Measurements from ENCODE around the gene SYNDIG1L.

DNA sequence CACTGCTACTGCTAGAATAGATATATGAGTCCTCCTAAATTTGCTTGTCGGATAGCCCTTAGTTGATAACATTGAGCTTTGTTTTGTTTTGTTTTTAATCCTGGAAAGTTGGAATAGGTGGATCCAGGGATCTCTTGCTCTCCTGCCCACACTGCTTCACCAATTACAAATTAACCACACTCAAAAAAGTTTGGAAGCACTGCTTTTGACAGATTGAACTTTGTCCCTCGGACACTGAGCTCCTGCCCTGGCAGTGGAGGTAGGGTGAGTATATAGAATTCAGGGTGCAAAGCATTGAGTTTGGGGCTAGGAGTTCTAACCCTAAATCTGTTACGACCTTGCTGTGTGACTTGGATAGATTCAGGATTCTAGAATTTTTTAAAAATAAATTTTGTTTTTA is 15.1 kb upstream of the SYNDIG1L start:
- TF ChIP-seq EZH2 (IDR thresholded peaks at IDR 0.05; ENCODE audit: borderline replicate concordance, insufficient read depth, low read length, poor library complexity, severe bottlenecking): no peak
- TF ChIP-seq, protein P1, sequence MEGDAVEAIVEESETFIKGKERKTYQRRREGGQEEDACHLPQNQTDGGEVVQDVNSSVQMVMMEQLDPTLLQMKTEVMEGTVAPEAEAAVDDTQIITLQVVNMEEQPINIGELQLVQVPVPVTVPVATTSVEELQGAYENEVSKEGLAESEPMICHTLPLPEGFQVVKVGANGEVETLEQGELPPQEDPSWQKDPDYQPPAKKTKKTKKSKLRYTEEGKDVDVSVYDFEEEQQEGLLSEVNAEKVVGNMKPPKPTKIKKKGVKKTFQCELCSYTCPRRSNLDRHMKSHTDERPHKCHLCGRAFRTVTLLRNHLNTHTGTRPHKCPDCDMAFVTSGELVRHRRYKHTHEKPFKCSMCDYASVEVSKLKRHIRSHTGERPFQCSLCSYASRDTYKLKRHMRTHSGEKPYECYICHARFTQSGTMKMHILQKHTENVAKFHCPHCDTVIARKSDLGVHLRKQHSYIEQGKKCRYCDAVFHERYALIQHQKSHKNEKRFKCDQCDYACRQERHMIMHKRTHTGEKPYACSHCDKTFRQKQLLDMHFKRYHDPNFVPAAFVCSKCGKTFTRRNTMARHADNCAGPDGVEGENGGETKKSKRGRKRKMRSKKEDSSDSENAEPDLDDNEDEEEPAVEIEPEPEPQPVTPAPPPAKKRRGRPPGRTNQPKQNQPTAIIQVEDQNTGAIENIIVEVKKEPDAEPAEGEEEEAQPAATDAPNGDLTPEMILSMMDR (IDR thresholded peaks at IDR 0.05; ENCODE audit: poor library complexity, severe bottlenecking): no peak
- TF ChIP-seq MXI1 (conservative IDR thresholded peaks at IDR 0.05; ENCODE audit: poor library complexity, severe bottlenecking): no peak
- TF ChIP-seq SMC3 (conservative IDR thresholded peaks at IDR 0.05; ENCODE audit: poor library complexity): no peak
- no peak for TF ChIP-seq RAD21 (conservative IDR thresholded peaks at IDR 0.05)
- TF ChIP-seq EP300 (conservative IDR thresholded peaks at IDR 0.05; ENCODE audit: poor library complexity, severe bottlenecking): no peak
- no peak for TF ChIP-seq TAF1 (IDR thresholded peaks at IDR 0.05; ENCODE audit: low read depth)

All from neural cell (in vitro differentiated cells).